NCI-H2196 treated with DMSO at 0.1 percent for 48 hours (cell line): ENCODE data around the gene TPSG1.
A peak's percentile ranks its signal among the peaks of the same experiment; 100 is the strongest.
"Not testable (repeated sequence)": the region's sequence is repeated elsewhere in the genome, so short reads cannot be mapped to it uniquely, and the experiment has no call there.

Experiments used
- DNase-seq: peaks from one replicate; lab custom pipeline; 2025; ENCODE audit not compliant: unreplicated experiment; lab: John Stamatoyannopoulos, UW

TPSG1 gene

DNA sequence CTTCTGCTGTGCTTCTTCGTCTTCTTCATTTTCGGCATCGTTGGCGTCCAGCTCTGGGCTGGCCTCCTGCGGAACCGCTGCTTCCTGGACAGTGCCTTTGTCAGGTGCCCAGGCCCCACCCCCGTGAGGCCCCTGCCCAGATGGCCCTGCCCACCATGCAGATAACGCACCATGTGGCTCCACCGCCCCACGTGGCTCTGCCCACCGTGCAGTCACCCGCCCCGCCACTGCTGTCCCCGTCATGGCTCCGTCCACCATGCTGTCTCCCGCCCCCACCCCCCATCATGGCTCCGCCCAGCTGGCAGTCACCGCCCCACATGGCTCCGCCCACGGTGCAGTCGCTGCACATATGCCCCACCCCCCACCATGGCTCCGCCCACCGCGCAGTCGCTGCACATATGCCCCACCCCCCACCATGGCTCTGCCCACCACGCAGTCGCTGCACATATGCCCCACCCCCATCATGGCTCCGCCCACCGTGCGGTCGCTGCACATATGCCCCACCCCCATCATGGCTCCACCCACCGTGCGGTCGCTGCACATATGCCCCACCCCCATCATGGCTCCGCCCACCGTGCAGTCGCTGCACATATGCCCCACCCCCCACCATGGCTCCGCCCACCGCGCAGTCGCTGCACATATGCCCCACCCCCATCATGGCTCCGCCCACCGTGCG, 26.3 kb downstream of the TPSG1 start:
- DNase-seq = not testable (repeated sequence)

DNA sequence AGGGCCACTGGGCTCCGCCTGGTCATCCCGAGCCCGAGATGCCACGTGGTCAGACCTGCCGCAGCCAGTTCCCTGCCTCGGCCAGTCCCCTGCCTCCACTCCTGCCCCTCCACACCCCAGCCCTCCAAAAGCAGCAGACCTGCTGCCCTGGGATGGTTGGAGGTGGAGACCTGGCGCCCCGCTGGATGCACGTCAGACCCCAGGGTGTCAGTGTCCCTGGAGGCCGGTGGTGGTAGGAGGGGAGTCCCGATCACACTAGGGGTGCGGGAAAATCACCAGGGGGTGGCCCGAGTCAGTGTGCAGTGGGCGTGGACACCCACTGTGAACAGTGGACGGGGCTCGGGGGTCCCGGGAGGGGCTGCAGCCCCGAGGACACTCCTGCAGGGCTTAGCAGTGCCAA, 26.9 kb downstream of the TPSG1 start:
- DNase-seq = no peak

DNA sequence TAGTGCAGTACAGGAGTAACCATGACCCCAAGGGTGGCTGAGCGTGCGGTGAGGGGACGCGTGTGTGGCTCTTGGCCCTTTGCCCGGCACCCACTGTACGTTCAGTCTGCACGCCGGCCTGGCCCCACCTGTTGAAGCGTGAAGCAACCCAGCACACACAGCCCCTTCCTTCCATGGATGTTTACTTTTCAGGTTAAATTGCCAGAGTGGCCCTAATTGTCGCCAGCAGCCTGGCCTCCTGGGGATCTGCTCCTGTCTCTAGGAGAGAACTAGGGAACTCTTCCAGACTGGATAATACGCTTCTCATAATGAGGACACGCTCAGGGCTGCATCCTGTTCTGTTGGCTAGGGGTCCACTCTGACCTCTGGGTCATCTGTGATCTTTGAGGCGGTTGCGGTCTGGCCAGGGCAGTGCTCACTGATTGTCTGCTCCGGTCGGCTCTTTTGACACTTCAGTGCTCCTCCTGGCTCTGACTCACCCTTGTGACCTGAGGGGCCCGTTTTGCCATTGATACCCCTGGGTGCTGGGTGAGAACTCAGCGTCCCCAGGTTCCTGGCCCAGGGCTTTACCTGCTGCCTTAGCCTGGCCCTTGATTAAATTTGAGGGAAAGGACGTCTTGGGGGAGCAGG, 27.7 kb downstream of the TPSG1 start:
- DNase-seq = peak; percentile 6

DNA sequence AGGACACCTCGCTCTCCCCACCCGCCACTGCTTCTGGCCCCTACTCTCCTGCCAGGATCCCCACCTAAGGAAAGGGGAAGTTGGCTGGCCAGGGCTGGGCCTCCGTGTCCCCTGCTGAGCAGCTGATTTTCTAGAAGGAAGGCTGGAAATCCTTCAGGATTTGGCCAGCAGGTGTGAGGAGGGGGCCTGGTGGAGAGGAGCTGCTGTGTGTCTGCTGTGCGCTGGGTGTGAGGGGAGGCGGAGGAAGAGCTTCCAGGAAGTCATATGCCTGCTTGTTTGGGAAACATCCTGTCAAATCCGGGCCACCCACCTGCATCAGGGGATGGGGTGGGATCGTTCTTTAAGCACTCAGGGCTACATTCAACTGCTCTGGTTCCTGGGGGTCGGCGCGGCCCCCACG, 28.6 kb downstream of the TPSG1 start:
- DNase-seq = no peak

DNA sequence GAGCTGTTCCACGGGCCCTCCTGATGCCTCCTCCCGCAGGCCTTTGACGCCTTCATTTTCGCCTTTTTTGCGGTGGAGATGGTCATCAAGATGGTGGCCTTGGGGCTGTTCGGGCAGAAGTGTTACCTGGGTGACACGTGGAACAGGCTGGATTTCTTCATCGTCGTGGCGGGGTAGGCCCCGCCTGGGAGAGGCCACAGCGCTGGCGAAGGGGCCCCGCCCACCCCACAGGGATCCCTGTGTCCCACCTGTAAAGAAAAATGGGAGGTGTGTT, 29.7 kb downstream of the TPSG1 start:
- no peak for DNase-seq

DNA sequence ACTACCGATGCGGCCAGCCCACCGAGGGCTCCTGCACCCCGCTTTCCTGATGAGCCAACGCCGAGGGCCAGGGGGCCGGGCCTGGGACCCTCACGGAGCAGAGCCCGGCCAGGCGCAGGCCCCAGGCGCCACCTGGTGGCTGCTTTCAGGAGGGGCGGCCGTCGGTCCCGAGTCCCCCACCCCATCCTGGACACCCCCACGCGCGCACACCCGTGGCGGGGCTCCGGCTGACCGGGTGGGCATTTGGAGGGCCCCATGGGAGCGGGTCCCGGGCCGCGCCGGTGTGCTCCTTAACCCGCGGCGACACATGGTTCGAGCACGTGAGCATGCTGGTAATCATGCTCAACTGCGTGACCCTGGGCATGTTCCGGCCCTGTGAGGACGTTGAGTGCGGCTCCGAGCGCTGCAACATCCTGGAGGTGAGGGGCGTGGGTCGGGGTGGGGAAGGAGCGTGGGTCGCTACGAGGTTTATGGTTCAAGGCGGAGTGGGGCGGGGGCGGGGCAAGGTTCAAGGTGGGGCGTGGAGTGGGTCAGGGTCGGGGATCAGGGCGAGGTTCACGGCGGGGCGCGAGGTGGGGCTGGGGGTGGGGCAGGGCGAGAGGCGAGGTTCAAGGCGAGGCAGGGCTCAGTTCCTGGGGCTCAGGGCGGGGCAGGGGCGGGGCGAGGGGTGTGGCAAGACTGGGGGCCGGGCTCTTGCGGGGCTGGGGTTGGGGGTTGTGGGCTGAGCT, 30.2 kb downstream of the TPSG1 start:
- DNase-seq = no peak

DNA sequence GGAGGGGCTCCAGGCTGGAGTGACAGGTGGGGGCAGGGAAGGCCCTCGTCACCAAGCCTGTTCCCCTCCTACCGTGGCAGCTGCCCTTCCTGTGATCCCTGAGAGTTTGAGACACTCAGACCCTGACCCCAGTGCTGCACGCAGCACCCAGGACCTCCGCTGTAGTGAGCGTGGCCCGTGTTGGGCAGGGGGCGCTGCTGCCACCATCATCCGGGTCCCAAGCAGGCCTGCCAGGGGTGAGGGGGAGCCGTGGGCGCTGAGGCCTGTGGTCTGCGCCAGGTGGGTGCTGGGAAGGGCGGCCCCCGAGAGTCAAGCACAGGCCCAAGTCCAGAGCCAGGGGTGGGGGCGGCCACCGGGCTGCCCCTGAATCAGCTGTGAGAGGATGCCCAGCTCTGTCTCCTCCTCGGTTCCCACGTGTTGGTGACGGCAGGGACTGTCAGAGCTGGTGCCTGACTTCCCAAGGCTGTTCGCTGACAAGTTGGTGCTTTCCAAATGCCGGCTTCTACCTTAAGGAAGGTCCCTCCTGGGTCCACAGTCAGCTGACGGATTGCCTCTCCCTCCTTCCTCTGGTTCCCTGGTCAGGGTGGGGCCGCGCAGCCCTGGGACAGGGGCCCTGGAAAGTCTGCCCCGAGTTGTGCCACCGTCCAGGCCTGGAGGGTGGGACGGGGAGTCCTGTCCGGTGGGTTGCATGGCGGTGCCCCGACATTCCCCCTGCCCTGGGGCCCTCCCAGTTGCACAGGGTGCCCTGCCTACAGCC, 31.1 kb downstream of the TPSG1 start:
- DNase-seq = no peak

DNA sequence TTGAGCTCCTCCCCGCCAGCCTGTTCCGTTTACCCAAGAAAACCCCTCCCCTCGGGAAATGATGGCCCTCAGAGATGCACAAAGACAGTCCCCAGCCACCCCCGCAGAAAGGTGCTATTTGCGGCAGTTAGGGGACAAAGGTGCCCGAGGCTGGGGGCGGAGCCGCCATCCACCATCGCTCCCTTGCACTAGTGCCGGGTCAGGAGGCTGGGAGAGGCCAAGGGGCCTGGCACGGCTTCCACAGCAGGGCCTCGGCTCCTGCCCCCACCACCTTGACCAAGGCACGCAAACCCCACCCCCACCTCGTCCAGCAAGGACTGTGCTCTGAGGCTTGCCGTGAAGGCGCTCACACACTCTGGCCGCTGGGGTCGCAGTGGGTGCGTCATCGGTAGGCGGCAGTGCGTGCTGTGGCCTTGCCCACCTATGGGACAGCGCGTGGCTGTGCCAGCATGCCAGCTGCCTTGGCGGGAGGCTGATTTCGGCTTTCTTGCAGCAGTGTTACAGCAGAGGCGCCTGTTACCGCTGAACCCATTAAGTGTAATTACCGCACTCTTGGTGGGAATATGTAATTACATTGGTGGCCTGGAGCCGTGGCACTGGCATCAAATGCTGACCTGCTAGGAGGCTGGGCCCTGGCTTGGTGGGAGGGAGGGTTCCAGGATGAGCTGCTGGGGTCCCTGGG, 31.8 kb downstream of the TPSG1 start:
- peak; percentile 85 for DNase-seq

DNA sequence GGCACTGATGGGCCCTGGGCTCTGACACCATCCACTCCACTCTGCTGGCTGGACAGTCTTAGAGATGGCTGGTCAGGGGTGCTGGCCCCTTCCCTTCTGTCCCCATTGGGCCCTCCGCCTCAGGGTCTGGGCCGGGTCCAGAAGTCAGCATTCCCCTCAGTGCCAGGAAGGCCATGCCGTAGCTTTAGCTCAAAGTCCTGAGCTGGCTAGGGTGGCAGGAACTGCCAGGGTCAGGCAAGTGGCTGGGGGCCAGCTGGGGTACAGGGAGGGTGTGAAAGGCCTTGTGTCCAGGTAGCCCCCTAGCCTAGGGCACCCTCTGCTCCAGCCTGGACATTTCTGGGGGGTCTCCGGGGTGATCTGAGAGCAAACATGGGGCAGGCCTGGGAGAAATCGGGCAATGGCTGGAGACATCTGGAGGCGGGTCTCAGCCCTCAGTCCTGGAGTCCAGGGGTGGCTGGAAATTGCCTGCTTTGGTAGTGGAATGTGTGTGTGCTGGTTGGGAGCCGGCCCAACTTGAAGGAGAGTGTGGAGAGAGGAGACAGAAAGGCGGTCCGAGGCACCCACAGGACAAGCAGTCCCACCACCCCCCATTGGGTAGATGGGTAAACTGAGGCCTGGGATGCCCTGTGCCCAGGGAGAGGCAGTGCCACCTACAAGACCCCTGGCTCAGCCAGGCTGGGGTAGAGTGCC, 32.5 kb downstream of the TPSG1 start:
- DNase-seq = no peak

DNA sequence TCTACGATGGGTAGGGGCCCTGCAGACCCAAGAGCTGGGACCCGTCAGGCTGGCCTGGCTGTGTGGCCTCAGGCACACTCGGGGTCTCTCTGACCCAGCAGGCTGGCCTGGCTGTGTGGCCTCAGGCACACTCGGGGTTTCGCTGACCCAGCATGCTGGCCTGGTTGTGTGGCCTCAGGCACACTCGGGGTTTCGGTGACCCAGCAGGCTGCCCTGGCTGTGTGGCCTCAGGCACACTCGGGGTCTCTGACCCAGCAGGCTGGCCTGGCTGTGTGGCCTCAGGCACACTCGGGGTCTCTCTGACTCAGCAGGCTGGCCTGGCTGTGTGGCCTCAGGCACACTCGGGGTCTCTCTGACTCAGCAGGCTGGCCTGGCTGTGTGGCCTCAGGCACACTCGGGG, 34.3 kb downstream of the TPSG1 start:
- DNase-seq = not testable (repeated sequence)

DNA sequence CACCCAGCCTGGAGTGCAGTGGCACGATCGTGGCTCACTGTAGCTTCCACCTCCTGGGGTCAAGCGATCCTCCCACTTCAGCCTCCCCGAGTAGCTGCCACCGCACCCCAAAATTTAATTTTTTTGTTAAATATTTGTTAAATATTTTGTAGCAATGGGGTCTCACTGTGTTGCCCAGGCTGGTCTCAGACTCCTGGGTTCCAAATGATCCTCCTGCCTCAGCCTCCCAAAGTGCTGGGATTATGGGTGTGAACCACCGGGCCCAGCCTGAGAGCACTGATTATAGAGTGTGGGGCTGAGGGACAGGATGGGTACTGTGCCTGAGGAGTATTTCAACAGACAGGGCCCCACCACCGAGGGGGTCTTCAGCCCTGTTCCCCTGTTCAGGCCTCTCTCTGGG, 35.6 kb downstream of the TPSG1 start:
- DNase-seq = no peak

DNA sequence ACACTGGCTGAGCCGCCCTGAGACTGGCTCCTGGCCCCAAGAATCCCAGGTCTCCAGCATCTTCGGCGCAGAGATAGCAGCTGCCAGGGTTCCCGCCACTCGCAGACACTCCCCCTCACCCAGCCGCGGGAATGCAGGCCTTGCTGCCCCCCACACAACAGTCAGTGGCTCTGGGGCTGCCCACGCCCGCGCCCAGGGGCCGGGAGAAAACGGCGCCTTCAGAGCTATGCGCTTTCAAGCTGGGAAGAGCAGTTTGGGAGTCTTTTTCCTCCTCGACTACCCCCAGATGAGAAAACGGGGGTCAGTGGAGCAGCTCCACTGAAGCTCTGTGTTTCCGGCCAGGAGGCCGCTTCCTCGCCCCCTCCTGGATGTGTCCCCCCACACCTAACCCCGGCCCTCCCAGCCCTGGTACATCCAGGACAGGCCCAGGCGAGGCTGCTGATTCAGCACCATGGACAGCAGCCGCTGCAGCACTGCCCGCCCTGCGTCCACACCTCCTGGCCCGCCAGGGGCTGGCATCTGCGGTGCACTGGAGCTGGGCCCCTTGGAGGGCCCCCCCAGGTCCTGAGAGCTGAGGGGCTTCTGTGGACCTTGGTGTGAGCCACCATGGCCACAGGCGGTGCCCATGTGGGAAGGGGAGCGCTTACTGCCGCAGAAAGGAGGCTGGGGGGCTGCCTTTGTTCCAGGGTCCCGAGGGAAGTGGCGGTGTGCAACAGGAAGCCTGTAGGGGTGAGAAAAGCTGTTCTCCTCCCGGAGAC, 36.5 kb downstream of the TPSG1 start:
- no peak for DNase-seq

DNA sequence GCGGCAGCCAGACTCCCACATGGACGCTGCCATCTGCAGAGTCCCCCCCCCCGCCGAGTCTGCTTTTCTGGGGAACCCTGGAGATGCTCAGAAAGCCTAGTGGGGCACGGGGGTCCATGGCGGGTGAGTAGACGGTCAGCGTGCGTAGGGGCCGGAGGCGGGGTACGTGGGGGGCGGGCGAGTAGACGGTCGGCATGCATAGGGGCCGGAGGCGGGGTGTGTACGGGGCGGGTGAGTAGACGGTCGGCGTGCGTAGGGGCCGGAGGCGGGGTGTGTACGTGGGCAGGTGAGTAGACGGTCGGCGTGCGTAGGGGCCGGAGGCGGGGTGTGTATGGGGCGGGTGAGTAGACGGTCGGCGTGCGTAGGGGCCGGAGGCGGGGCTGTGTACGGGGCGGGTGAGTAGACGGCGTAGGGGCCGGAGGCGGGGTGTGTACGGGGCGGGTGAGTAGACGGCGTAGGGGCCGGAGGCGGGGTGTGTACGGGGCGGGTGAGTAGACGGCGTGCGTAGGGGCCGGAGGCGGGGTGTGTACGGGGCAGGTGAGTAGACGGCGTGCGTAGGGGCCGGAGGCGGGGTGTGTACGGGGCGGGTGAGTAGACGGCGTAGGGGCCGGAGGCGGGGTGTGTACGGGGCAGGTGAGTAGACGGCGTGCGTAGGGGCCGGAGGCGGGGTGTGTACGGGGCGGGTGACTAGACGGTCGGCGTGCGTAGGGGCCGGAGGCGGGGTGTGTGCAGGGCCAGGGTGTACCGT, 39.4 kb downstream of the TPSG1 start:
- DNase-seq = not testable (repeated sequence)

DNA sequence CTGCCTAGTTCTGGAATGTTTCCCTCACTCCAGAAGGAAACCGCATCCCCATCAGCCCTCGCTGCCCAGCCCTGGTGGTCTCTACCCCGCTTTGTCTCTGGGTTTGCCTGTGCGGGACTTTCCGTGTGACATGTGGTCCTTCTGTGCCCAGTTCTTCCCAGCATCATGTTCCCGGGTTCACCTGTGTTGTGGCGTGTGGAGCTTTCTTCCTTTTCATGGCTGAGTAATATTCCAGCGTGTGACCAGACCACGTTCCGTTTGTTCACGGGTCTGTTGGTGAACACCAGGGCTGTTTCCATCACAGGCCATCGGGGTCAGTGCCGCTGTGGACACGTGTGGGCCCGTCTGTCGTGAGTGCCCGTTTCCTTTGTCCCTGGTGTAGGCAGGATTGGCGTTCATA, 40.1 kb downstream of the TPSG1 start:
- DNase-seq = no peak

DNA sequence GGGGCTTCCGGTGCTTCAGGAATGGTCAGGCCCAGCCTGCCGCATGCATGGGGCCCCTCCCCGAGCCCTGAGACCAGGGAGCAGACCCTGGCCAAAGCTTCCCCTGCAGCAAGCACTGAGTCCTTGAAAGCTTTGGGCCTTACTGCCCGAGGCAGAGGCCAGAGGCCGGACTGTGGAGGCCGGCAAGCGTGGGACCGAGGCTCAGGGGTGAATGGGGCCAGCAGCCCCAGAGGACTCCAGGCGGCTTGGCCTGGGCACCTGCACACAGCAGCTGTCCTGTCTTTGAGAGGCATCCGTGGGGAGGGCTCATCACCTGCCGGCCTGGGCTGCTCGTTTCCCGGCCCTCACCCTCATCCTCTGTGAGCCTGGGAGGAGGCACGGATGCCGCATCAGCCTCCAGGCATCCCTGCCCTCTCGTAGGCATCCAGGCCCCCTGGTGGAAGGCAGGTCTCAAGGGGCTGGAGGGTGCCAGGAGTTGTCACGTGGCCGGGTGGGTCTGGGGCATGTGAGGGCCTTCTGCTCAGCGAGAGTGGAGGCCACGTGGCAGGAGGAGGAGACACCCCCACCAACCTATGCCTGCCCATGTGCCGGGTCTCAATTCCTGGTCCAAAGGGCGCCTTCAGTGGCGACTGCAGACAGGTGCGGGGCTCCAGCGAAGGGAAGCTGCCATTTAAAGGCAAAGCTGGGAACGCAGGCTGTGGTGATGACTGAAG, 40.8 kb downstream of the TPSG1 start:
- DNase-seq = peak; percentile 5

DNA sequence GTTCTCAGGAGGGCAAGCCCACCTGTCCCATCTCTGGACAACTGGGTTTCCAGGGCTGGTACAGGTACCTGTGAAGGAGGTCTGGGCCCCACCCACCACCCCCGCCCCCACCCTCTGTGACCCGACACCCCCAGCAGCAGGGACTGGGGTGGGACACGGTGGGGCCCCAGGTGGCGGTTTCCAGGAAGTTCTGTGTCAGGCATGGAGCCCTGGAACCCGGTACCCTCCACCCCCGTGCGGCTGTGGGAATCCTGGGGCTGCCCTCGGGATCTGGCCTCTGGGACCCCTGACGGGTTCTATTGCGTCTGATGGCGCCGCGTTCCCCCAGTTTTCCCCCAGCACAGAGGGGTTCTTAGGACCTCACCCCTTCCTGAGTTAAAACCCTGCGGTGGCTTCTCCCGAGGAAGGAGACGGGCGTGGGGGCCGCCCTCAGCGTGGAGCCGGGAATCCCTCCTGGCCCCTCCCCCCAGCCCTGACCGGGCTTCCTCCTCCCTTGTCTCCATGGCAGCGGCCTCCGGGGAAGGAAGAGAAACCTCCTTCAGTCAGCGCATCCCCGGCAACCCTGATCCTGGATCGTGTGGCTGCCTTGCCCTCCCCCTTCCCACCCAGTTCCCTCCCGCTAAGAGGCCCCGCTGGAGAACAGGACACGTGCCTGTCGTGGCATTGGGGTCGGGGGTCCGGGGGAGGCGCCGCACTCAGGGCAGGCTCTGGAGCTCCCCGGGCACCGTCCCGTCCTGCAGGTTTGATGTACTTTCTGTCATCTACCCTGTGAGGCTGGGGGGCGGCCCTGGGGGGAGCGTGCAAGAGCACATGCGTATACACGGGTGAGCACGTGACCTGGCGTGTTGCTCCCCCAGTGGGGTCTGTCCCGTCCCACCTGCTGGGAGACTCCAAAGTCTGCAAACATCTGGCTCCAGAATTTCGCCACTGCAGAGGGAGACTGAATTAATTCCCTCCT, 41.8 kb downstream of the TPSG1 start:
- peak; percentile 24 for DNase-seq

DNA sequence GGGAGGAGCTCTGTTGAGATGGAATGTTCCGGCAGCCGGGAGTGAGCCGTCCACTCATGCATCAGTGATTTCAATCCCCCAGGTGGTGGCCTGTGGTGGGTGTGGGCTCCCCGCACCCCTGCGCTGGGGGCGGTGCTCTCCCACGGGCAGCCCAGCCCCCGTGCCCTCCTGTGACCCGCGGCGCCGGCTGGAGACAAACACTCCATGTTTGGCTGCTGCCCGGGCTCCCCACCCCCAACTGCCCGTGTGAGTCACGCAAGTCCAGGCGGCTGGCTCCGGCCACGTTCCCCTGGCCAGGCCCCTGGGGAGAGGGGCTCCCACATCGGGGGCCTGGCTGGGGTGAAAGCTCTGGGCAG, 42.8 kb downstream of the TPSG1 start:
- DNase-seq = peak; percentile 20
